ENCODE results near the gene TUBGCP6. TPM values are rescaled to one million over a fixed set of nuclear protein-coding genes. Genes with fewer than 3 reads are reported as not detected.

TUBGCP6 gene
- total RNA-seq, 4 donors from 2014 or later: 20.3 to 44.3 (median 32.2) TPM

DNA sequence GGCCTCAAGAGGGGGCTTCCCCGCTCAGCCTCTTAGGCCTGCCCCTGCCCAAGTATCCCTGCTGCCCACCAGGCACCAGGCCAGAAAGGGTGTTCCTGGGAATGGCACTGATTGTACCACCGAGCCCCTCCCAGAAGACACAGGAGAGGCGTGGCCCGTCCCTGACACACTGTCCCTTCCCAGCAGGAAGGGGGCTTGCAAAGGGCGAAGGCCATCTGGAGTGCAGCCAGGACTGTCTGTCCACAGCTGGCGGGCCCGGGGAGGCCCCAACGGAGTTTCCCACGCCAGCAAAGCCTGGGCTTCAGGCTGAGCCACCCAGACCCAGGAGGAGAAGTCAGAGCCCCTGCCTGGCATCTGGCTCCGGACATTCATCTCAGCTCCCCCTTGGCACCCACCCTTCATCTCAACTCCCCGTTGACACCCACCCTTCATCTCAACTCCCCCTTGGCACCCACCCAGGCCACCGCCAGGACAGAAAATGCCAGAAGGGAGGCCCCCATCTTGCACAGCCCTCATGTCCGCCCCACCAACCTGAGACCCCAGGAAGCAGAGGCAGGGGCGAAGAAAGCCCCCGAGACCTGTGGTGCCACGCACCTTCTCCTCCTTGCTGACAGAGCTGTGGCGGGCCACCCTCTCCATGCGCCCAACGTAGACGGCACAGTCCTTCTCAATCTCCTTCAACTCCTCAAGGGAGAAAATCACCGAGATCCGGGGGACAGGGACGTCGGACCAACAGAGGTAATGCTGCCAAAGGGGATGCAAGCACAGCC, 19.4 kb downstream of the TUBGCP6 start:
- peaks cover 45 to 100% (median 65%) of the 10 kb centered on the region in 3 donors for H3K36me3 ChIP-seq
- no peak for DNase-seq
- no peaks in the 10 kb centered on the region for H3K4me1 ChIP-seq
- TF ChIP-seq, protein P1, sequence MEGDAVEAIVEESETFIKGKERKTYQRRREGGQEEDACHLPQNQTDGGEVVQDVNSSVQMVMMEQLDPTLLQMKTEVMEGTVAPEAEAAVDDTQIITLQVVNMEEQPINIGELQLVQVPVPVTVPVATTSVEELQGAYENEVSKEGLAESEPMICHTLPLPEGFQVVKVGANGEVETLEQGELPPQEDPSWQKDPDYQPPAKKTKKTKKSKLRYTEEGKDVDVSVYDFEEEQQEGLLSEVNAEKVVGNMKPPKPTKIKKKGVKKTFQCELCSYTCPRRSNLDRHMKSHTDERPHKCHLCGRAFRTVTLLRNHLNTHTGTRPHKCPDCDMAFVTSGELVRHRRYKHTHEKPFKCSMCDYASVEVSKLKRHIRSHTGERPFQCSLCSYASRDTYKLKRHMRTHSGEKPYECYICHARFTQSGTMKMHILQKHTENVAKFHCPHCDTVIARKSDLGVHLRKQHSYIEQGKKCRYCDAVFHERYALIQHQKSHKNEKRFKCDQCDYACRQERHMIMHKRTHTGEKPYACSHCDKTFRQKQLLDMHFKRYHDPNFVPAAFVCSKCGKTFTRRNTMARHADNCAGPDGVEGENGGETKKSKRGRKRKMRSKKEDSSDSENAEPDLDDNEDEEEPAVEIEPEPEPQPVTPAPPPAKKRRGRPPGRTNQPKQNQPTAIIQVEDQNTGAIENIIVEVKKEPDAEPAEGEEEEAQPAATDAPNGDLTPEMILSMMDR (IDR thresholded peaks at IDR 0.05): no peak
- no peak for TF ChIP-seq POLR2A (IDR thresholded peaks at IDR 0.05)
- no peaks in the 10 kb centered on the region for H3K27me3 ChIP-seq
- WGBS, 2 donors: no CpG with 5 or more reads among the region's 24 CpGs
- no peak overlapping the region for H3K27ac ChIP-seq
- intact Hi-C loops (cut with DNase I): no loop called here
- no peaks in the 10 kb centered on the region for H3K9me3 ChIP-seq
- no peak overlapping the region for H3K4me3 ChIP-seq

GRCh38 chr22:50224071-50224470, 20.8 kb downstream of the TUBGCP6 start:
- WGBS, 2 donors: 92 to 94% methylated on average over 11 to 16 of the region's 16 CpGs
- H3K4me1 ChIP-seq: peaks cover 0 to 9% (median 4%) of the 10 kb centered on the region in 3 donors
- DNase-seq: no peak
- H3K27ac ChIP-seq: no peak overlapping the region
- H3K27me3 ChIP-seq: no peaks in the 10 kb centered on the region
- H3K36me3 ChIP-seq: peaks cover 47 to 98% (median 61%) of the 10 kb centered on the region in 3 donors
- H3K4me3 ChIP-seq: no peak overlapping the region
- no peak for TF ChIP-seq POLR2A (IDR thresholded peaks at IDR 0.05)
- TF ChIP-seq, protein P1 (IDR thresholded peaks at IDR 0.05): no peak
- no peaks in the 10 kb centered on the region for H3K9me3 ChIP-seq
- intact Hi-C loops (cut with DNase I): no loop called here

DNA sequence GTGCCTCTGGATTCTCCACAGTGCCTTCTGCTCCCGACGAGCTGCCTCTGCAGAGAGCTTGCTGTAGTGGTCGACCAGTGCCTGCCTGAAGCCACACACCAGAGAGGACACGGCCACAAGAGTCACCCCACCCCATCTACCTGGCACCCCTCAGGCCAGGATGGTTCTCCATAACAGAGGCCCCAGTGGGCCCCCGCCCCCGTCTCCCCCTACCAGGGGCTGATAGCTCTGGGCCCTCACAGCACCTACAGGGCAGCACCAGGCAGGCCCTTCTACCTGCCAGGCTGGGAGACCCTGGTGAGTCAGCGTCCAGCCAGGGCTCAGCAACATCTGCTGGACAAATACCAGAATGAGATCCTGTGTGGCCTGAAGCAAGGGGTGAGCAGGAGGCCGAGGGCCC, 22.3 kb downstream of the TUBGCP6 start:
- Histone ChIP-seq H3K4me1 (peaks cover 0 to 11% (median 4%) of the 10 kb centered on the region in 3 donors), H3K4me3 (no peak overlapping the region), H3K36me3 (peaks cover 55 to 98% (median 67%) of the 10 kb centered on the region in 3 donors), H3K9me3 (no peaks in the 10 kb centered on the region), H3K27ac (no peak overlapping the region), H3K27me3 (no peaks in the 10 kb centered on the region)
- 84 to 100% methylated on average over 1 to 4 of the region's 8 CpGs for WGBS, 2 donors
- no peak for DNase-seq
- intact Hi-C loops (cut with DNase I): no loop called here
- no peak for TF ChIP-seq POLR2A (IDR thresholded peaks at IDR 0.05)
- TF ChIP-seq, protein P1 (IDR thresholded peaks at IDR 0.05): no peak

DNA sequence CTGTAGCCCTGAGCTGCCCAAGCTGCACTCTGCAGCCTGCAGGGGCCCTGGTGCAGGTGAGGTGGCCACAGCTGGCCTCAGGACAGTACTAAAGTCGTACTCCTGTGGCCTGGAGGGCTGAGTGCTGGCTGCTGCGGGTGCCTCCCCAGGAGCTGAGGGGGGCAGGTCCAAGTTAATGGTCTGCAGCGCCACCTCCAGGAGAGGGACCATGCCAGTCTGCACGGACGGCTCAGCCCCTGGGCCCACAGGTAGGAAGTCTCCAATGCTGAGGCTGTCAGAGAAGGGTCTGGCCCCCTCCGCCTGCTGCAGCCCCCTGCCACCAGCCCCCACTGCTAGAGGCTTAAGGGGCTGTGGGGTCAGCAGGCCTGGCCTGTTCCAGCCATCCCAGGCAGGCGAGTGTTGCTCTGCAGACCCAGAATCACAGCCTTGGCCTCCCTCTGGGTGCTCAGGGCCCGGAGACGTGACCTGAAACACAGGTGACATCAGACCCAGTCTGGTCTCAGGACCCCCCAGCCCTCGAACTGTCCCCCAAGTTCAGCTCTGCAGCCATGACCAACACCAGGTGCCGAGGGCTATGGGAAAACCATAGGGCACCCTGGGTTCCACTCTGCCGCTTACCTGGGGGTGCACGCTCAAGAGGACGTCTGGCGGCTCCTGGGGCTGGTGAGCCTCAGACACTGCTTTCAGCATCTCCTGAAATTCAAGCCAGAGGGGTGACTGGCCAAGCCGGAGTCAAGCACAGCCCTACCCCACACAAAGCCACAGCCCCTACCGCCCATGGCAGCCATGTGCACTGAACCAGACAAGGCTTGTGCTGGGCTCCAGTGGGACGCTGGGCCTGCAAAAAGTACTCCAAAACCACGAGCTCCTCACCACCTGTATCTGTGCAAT, 23.2 kb downstream of the TUBGCP6 start:
- TF ChIP-seq, protein P1 (IDR thresholded peaks at IDR 0.05): no peak
- TF ChIP-seq POLR2A (IDR thresholded peaks at IDR 0.05): no peak
- intact Hi-C loops (cut with DNase I): no loop called here
- no peak overlapping the region for H3K4me3 ChIP-seq
- no peak for DNase-seq
- H3K4me1 ChIP-seq: peaks cover 0 to 11% (median 4%) of the 10 kb centered on the region in 3 donors
- 67 to 94% methylated on average over 3 of the region's 19 CpGs for WGBS, 2 donors
- H3K36me3 ChIP-seq: peaks cover 58 to 98% (median 70%) of the 10 kb centered on the region in 3 donors
- H3K27me3 ChIP-seq: no peaks in the 10 kb centered on the region
- H3K27ac ChIP-seq: no peak overlapping the region
- H3K9me3 ChIP-seq: no peaks in the 10 kb centered on the region

Measured in esophagus squamous epithelium (tissue), 5 donors.